GM03348 (cell line): ENCODE measurements around the gene UBN2.

Experiments used
- DNase-seq: peaks from one replicate; pipeline ENCODE4 v3.0.0; 2012; ENCODE audit warnings: low spot score

The UBN2 gene

GRCh38 chr7:139231513-139232376, 708 bp downstream of the UBN2 start:
- peak; percentile 70 for DNase-seq

DNA sequence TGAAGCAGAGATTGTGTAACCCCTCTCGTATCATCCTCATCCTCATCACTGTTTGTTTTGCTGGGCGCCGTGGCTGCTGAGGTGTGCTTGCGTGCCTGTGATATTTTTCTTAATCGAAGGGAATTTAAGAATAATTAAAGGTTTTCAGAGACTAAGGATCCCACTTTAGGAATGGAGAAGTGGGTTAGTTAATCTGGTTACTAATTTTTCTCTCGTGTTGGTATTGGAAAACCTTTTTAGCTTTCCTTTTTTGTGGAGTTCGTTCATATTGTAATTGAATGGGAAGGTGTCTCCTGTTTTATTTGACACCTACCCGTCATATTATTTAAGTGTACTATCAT, 1.3 kb downstream of the UBN2 start:
- DNase-seq = no peak

DNA sequence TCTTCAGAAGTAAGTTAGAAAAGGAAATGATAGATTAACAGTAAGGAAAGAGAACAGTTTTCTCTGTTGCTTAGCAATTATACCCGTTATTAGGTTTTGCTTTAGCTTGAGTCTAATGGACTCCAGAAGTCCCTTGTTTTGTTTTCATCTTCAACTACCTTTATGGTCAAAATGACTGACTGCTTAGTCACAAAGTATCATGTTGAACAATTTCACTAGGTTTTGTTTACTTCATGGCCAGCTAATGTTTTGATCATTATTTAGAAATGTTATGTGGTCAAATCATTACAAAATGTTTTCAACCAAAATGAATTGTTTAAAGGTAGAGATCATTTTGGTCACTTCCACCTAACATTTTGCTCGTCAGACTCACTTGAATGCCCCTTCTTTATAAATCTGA, 1.9 kb downstream of the UBN2 start:
- DNase-seq = peak; percentile 23

DNA sequence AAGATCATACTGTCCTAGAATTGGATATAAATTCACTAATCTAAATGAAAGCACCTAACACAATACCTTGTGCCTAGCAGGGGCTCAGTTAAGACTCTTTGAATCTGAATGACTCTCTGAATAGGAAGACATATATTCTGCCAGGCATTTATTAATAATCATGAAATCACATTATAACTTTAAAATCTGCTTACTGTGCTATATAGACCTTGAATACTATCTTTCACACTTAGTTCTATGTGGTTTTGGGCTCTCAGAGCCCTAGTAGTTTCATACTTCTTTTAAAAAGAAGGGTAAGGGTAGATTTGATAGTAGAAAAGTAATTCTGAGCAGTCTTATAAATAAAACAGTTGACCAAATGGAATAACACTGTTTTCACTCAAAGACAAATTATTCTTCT, 10.2 kb downstream of the UBN2 start:
- DNase-seq = no peak

DNA sequence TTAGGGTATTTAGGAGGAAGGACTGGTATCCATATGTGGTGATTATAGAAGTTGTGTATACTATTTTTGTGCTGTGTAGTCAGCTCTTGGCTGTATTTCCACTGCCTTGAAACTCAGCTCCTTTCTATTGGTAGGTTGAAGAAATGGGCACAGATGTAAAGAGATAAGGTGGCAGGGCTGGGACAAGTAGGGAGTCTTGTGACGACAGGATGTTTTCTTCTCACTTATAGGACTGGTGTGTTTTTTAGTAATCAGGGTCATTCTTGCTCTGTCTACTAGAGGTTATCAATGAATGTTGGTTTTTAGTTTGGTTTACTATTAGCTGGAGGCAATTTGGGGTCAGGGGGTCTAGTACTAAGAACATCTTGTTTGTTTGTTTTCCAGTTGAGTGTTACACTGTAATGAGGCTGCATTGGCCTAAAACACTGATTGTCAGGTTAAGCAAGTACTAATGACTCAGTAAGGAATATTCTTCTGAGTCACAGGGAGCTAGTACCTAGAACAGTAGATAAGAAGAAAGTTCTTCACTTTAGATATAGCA, 11.8 kb downstream of the UBN2 start:
- peak; percentile 27 for DNase-seq

DNA sequence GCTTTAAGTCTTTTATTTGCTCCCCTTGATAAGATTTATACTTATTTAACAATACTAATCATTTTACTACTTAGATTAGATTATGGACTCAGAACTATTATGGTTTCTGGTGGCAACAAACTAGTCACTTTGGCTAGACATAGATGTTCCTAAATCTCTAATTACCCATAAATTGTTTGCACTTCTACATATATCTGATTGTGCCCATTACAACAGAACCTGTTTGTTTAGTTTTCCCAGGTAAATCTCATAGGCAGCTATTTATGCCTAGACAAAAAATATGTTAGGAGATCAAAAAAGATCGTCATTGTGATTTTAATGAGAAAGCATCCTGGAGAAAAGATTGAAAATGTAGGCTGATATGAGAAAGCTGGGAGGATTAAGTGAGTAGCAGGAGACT, 14.4 kb downstream of the UBN2 start:
- no peak for DNase-seq

DNA sequence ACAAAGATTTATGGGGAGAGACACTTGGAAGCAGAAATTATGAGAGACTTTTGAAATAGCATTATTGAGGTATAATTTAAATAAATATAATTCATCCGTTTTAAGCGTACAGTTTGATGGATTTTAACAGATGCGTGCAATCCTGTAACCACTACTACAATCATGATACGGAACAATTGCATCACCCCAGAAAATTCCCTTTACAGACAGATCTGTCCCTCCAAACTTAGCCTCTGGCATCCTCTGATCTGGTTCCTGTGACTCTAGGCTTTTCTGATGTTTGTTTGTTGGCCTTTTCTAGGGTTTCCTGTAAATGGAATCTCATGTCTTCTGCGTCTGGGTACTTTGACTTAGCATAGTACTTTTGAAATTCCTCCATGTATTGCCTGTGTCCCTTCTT, 15.5 kb downstream of the UBN2 start:
- no peak for DNase-seq

- peak; percentile 50 for DNase-seq
Measured at GRCh38 chr7:139246905-139247304, 15.9 kb downstream of the UBN2 start.

DNA sequence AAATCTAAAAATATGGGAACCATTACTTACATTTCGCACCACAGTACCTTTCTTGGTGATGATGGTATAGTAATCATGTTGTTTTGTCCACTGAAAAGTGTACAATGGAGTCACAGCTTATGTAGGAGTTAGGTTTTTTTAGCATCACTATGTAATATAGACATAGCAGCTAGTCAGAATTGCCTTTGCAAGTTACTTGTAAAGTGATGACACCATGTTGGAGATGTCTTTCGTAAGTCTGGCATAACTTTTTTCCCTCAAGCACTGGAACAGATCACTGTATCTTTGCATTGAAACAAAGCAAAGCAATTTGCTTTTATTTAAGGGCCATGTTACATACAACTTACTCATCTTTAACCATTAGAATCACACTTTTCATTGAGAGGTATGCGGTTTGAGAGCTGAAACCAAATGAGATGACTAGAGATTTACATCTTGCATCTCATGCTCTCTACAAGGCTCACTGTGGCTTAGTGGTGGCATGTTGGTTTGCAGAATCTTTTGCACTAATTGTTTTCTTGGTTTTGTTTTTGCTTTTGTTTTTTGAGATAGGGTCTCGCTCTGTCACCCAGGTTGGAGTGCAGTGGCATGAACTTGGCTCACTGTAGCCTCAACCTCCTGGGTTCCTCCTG, 18.3 kb downstream of the UBN2 start:
- DNase-seq = no peak

- peak; percentile 27 for DNase-seq
Measured at GRCh38 chr7:139252451-139252850, 21.4 kb downstream of the UBN2 start.

DNA sequence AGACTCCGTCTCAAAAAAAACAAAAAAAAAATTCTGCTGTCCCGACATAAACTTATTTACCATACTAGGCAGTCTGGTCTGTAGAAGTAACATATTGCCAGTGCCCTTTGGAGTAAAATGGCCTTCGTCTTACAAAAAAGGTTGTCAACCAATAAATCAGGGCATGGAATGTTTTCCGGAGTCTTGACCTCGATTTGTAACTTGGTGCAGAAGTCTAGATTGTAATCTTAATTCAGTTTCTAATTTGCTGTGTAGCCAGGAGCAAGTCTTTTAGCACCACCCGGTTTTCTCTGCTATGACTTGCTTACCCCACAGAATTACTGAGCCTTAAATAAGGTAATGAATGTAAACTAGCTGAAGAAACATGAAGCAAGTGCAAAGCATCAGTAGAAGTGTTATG, 23.2 kb downstream of the UBN2 start:
- no peak for DNase-seq

GRCh38 chr7:139254728-139255127, 23.7 kb downstream of the UBN2 start:
- no peak for DNase-seq

GRCh38 chr7:139255290-139255689, 24.3 kb downstream of the UBN2 start:
- no peak for DNase-seq

DNA sequence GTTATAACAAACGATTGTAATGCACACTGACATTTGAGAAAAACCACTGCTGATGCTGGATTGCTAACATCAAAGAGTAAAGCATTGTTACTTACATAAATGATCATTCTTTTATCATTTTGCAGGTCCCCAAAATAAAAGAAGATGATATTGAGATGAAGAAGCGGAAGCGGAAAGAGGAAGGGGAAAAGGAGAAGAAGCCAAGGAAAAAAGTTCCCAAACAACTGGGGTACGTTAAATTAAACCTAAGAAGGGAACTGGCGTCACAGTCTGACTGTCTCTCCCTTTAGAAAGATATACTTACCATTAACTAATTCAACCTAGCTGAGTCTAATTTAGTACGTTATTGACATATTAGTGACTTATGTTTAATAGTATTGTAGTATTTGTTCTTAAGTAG, 28.1 kb downstream of the UBN2 start:
- no peak for DNase-seq

- no peak for DNase-seq
Measured at GRCh38 chr7:139264220-139264619, 33.2 kb downstream of the UBN2 start.

DNA sequence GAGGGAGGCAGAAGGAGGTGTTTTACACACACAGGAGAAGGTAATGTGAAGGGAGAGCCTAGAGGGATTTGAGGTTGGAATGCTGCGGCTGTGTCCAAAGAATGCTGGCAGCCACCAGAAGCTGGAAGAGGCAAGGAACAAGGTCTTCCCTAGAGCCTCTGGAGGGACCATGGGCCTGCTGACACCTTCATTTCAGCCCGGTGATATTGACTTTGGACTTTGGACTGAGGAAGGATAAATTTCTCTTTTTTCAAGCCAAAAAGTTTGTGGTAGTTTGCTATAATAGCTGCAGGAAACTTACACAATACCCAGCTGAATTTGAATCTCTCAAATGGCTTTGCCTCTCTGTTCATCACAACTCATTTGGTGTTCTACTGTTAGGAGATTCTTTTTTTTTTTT, 34.6 kb downstream of the UBN2 start:
- no peak for DNase-seq

- no peak for DNase-seq
Measured at GRCh38 chr7:139271718-139272628, 40.9 kb downstream of the UBN2 start.

DNA sequence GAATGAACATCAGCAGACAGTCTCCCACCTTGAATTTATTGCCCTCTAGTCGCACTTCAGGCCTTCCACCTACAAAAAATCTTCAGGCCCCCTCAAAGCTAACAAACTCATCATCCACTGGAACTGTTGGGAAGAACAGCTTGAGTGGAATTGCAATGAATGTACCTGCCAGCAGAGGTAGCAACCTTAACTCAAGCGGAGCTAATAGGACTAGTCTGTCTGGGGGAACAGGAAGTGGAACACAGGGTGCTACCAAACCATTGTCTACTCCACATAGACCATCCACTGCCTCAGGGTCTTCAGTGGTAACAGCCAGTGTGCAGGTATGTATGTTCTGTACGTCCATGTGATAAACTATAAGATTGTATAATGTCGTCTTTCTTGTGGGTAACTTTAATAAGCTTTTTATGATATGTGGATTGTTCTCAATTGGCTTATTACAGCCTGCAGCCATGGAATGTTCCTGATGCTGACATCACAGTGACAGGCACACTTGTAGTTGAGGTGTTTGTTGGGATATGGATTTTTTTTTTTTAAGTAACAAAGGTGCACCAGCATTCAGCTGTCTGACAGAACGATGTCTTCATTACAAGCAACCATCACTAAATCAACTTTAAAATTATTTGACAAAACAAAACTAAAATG, 53.3 kb downstream of the UBN2 start:
- no peak for DNase-seq

- no peak for DNase-seq
Measured at GRCh38 chr7:139286144-139286543, 55.1 kb downstream of the UBN2 start.

GRCh38 chr7:139292821-139293220, 61.8 kb downstream of the UBN2 start:
- DNase-seq = no peak

- DNase-seq = no peak
Measured at GRCh38 chr7:139293534-139293933, 62.5 kb downstream of the UBN2 start.

- no peak for DNase-seq
Measured at GRCh38 chr7:139294241-139294640, 63.2 kb downstream of the UBN2 start.
